GM10248 (cell line): ENCODE measurements around the gene KLK11.

ENCODE experiments used
- CTCF ChIA-PET: fragments of 300-600 bp; sonication (Branson Sonifier 250); formaldehyde crosslinking; extraction: SDS; loops from one replicate; lab custom pipeline; 2021; ENCODE audit warnings: antibody characterized with exemption; lab: Yijun Ruan, JAX
- POLR2A ChIA-PET: fragments of 350-650 bp; sonication (Branson Sonifier 250); formaldehyde crosslinking; extraction: SDS; loops from one replicate; lab custom pipeline; 2020; ENCODE audit warnings: antibody characterized with exemption; lab: Yijun Ruan, JAX
- DNase-seq: peaks from one replicate; pipeline ENCODE4 v3.0.0; 2012; ENCODE audit errors: extremely low spot score
- TF ChIP-seq, protein P1 (sequence below): IDR thresholded peaks from 2 replicates; pipeline ENCODE4 v1.5.1; 2012; ENCODE audit warnings: mild to moderate bottlenecking, low read depth; ENCODE audit errors: extremely low read depth, missing control alignments, control extremely low read depth

KLK11 gene

DNA sequence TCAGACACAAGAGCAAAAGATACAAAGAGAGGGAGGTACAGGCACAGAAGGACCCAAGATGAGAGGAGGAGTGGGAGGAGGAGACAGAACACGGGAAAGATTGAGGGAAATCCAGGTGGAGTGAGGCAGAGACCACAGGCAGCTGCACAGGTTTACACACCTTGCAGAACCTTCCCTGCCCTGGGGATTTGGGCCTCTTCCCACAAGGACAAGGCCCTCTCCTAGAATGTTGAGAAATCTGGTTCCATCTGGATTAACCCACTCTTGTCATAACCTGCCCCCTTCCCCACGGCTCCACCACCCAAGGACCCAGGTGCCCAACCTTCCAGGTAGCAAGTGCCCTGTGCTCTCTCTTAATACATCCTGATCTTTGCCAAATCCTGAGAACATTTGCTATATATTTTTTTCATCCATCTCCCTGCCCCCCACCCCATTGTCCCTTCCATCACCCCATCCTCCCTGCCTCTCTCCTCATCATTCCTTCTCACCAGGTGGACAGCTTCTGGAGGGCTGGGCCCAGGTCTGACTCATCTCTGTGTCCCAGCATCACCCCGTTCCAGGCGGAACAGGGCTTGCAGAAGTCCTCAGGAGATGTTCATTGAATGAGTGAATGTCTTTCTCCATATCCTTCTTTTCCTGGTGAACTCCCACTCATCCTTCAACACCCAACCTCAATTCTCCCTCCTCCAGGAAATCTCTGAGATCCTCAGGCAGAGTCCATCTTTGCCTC, 16.2 kb downstream of the KLK11 start:
- POLR2A ChIA-PET, result no interaction called here
- TF ChIP-seq, protein P1, sequence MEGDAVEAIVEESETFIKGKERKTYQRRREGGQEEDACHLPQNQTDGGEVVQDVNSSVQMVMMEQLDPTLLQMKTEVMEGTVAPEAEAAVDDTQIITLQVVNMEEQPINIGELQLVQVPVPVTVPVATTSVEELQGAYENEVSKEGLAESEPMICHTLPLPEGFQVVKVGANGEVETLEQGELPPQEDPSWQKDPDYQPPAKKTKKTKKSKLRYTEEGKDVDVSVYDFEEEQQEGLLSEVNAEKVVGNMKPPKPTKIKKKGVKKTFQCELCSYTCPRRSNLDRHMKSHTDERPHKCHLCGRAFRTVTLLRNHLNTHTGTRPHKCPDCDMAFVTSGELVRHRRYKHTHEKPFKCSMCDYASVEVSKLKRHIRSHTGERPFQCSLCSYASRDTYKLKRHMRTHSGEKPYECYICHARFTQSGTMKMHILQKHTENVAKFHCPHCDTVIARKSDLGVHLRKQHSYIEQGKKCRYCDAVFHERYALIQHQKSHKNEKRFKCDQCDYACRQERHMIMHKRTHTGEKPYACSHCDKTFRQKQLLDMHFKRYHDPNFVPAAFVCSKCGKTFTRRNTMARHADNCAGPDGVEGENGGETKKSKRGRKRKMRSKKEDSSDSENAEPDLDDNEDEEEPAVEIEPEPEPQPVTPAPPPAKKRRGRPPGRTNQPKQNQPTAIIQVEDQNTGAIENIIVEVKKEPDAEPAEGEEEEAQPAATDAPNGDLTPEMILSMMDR, result no peak
- no peak for DNase-seq
- CTCF ChIA-PET, result no interaction called here

DNA sequence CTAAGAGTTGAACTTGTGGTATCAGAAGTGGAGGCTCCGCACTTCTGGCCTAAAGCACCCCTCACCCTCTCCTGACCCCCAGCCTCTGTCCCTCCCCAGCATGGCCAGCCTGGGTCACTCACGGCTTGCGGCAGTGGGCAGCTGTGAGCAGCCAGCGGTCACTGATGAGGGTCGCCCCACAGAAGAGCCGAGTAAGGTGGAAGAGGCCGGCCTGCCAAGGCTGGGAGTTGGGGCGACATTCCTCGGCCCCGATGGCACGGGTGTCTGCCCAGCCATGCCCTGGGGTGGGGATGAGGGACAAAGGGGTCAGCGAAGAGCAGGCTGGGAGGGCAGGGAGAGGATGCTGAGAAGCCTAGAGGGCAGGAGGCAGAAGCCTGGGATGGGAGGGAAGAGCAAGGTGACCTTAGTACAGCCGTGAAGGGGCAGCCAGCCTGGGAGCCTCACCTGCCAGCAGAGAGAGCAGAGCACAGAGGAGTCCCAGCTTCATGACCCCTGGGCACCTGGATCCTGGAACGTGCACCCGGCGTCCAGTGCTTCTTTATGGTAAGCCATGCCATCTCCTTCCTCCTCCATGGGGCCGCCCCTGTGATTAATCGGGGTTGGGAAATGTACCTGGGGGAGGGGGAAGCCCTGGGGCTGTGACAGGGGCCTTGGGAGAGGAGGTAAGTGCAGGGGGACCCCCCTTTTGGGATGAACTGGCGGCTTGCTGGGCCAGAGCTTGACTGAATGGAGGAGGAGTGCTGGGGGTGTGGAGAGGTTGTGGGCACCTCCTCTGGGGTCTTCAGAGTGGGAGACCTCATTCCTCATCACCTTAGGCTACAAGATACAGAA, 17.1 kb downstream of the KLK11 start:
- TF ChIP-seq, protein P1, result no peak
- CTCF ChIA-PET, result no interaction called here
- POLR2A ChIA-PET, result no interaction called here
- DNase-seq, result no peak

DNA sequence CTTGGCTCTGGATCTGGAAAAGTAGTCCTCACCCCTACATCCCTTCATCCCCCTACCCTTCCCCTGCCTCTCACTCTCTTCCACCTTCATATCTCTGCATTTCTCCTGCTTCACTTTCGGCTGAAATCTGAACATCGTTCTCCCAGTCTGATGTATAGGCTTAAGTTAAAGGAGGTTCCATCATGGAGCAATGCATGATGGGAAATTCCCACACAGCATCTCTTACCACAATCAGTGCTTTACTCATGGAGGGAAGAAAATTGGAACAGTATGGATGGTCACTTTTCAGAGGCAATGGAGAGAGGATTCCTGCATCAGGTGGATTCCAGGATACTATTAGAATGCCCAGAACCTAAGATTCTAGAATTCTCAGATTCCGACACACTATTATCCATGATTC, 18.9 kb downstream of the KLK11 start:
- ChIA-PET CTCF (no interaction called here), POLR2A (no interaction called here)
- TF ChIP-seq, protein P1, result no peak
- DNase-seq, result no peak

DNA sequence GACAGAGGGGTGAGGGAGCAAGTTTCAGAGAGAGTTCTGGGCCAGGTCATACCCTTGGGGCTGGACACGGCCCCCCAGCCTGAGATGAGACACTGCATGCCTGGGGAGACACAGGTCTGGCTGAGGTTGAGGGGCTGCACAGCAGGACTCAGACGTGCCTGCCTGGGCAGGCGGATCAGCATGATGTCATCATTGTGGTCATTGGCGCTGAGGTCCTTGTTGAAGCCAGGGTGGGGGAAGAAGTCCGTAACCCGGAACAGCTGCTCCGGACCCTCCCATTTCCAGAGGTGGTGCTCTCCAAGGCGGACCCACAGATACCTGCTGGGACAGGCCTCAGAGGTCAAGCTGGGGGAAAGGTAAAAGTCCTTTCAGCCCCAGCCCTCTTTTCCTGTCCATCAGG, 20.0 kb downstream of the KLK11 start:
- POLR2A ChIA-PET, result no interaction called here
- CTCF ChIA-PET, result no interaction called here
- no peak for DNase-seq
- TF ChIP-seq, protein P1, result no peak

DNA sequence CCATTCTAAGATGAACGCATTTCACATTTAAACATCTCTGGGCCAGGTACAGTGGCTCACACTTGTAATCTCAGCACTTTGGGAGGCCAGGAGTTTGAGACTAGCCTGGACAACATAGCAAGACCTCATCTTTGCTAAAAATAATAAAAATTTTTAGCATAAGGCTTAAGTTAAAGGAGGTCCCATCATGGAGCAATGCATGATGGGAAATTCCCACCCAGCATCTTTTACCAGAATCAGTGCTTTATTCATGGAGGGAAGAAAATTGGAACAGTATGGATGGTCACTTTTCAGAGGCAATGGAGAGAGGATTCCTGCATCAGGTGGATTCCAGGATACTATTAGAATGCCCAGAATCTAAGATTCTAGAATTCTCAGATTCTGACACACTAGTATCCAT, 21.2 kb downstream of the KLK11 start:
- no peak for DNase-seq
- CTCF ChIA-PET, result no interaction called here
- POLR2A ChIA-PET, result no interaction called here
- TF ChIP-seq, protein P1, result no peak

DNA sequence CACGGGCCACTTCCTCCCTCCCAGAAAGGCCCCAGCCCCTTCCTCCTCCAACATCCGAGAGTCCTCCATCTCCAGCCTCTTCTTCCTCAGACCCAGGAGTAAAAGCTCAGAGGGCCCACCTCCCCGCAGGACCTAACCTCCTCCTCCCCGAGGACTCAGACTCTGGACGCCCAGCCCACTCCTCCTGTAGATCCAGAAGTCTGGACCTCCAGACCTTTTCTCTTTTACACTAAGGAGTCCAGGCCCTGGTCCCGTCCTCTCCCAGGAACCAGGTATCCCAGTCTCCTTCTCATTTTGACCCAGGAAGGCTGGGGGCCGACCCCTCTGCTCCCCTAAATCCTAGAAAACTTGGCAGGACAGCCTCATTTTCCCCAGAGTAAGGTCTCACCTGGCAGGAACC, 23.1 kb downstream of the KLK11 start:
- ChIA-PET CTCF (no interaction called here), POLR2A (no interaction called here)
- DNase-seq, result no peak
- TF ChIP-seq, protein P1, result no peak
